Endodermal cell (in vitro differentiated cells): ENCODE results near the gene ILF3. TPM values are rescaled to one million over a fixed set of nuclear protein-coding genes. Genes with fewer than 3 reads are reported as not detected.
A peak's percentile ranks its signal among the peaks of the same experiment; 100 is the strongest.

Experiments used
- DNase-seq: peaks from one replicate; pipeline ENCODE4 v3.0.0-alpha.2; 2017
- H3K27ac ChIP-seq: 2 replicates; pipeline ENCODE4 v1.5.1; 2013; ENCODE audit warnings: mild to moderate bottlenecking, low read depth, low read length, moderate library complexity
- H3K27me3 ChIP-seq: 2 replicates; pipeline ENCODE4 v1.6.1; 2013; ENCODE audit warnings: mild to moderate bottlenecking, low read length, moderate library complexity; ENCODE audit not compliant: insufficient read depth, control insufficient read depth, poor library complexity, severe bottlenecking
- H3K36me3 ChIP-seq: 2 replicates; pipeline ENCODE4 v1.7.0; 2013; ENCODE audit warnings: mild to moderate bottlenecking, low read length, moderate library complexity; ENCODE audit not compliant: control insufficient read depth, insufficient read depth
- H3K4me1 ChIP-seq: one replicate; pipeline ENCODE4 v1.7.0; 2013; ENCODE audit warnings: low read length; ENCODE audit not compliant: control insufficient read depth, insufficient read depth
- H3K4me3 ChIP-seq: 2 replicates; pipeline ENCODE4 v1.5.1; 2013; ENCODE audit warnings: mild to moderate bottlenecking, low read length, moderate library complexity
- H3K9ac ChIP-seq: 2 replicates; pipeline ENCODE4 v1.6.1; 2013; ENCODE audit warnings: mild to moderate bottlenecking, low read length, moderate library complexity; ENCODE audit not compliant: poor library complexity, severe bottlenecking; ENCODE audit errors: extremely low read depth
- H3K9me3 ChIP-seq: 2 replicates; pipeline ENCODE4 v1.6.1; 2013; ENCODE audit warnings: mild to moderate bottlenecking, low read length, moderate library complexity; ENCODE audit not compliant: control insufficient read depth
- H3K27ac Mint-ChIP-seq: 2 replicates; pipeline ENCODE4 v1.8.0; 2020; ENCODE audit warnings: mixed read lengths
- H3K27me3 Mint-ChIP-seq: 2 replicates; pipeline ENCODE4 v1.8.0; 2021; ENCODE audit warnings: mild to moderate bottlenecking, mixed read lengths; ENCODE audit not compliant: insufficient read depth
- H3K36me3 Mint-ChIP-seq: 2 replicates; pipeline ENCODE4 v1.8.0; 2020; ENCODE audit warnings: low read depth, mixed read lengths
- H3K4me1 Mint-ChIP-seq: 2 replicates; pipeline ENCODE4 v1.8.0; 2020; ENCODE audit warnings: mixed read lengths
- H3K4me3 Mint-ChIP-seq: 2 replicates; pipeline ENCODE4 v1.8.0; 2020; ENCODE audit warnings: mild to moderate bottlenecking, moderate library complexity, mixed read lengths
- H3K9me3 Mint-ChIP-seq: 2 replicates; pipeline ENCODE4 v1.8.0; 2020; ENCODE audit warnings: mild to moderate bottlenecking, mixed read lengths
- WGBS, 2 experiments: methylation state at CpG; one replicate each; pipeline versions ENCODE4 v1.1.5 to v1.1.7; 2013; ENCODE audit warnings: missing lambda C conversion rate in 2 of 2, mixed read lengths in 1 of 2; ENCODE audit not compliant: insufficient coverage in 1 of 2, insufficient read length in 1 of 2; 5-methylcytosine and 5-hydroxymethylcytosine counted together
- total RNA-seq, 2 donors: library from RNA; stranded (reverse); fragmentation: NEBNext Ultra II Directional in 1 of 2; extraction: Animal tissue kit (Norgen Biotek cat#: 25700) in 1 of 2; gene quantifications; 2 replicates in 1 of 2; 3 replicates in 1 of 2; pipeline ENCODE4 v1.2.1, GENCODE V29; 2021
- TF ChIP-seq, protein P1 (sequence below): fragments of 200-600 bp; sonication (generic); conservative IDR thresholded peaks from 2 replicates; pipeline ENCODE4 v1.5.0; 2021; ENCODE audit warnings: antibody characterized with exemption, mild to moderate bottlenecking

The ILF3 gene
- total RNA-seq, 2 donors from 2014 or later = 625 to 629 TPM

DNA sequence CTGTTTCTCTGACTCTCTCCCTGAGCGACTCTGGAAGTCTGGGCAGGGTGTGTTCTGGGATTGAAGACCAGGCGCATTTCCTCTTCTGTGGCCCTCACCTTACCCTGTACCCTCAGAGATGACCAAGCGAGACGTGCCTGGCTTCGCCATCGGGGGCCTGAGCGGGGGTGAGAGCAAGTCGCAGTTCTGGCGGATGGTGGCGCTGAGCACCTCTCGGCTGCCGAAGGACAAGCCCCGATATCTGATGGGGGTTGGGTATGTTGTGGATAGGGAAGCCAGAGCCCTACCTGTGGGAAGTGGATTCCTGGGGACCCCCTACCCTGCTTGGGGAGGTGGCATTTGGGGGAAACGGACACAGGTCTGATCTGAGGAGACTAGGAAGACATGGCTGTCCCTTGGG, 57.9 kb downstream of the ILF3 start:
- H3K4me1 ChIP-seq = no peaks in the 10 kb centered on the region
- H3K36me3 Mint-ChIP-seq = peaks cover 17% of the 10 kb centered on the region
- H3K9me3 Mint-ChIP-seq = no peaks in the 10 kb centered on the region
- no peaks in the 10 kb centered on the region for H3K27me3 ChIP-seq
- no peak overlapping the region for H3K27ac ChIP-seq
- H3K4me3 Mint-ChIP-seq = no peak overlapping the region
- no peak overlapping the region for H3K9ac ChIP-seq
- no peaks in the 10 kb centered on the region for H3K9me3 ChIP-seq
- peaks cover 5% of the 10 kb centered on the region for H3K4me1 Mint-ChIP-seq
- TF ChIP-seq, protein P1, sequence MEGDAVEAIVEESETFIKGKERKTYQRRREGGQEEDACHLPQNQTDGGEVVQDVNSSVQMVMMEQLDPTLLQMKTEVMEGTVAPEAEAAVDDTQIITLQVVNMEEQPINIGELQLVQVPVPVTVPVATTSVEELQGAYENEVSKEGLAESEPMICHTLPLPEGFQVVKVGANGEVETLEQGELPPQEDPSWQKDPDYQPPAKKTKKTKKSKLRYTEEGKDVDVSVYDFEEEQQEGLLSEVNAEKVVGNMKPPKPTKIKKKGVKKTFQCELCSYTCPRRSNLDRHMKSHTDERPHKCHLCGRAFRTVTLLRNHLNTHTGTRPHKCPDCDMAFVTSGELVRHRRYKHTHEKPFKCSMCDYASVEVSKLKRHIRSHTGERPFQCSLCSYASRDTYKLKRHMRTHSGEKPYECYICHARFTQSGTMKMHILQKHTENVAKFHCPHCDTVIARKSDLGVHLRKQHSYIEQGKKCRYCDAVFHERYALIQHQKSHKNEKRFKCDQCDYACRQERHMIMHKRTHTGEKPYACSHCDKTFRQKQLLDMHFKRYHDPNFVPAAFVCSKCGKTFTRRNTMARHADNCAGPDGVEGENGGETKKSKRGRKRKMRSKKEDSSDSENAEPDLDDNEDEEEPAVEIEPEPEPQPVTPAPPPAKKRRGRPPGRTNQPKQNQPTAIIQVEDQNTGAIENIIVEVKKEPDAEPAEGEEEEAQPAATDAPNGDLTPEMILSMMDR = peak; percentile 50
- peak overlapping the region; percentile 78 for H3K27ac Mint-ChIP-seq
- no peak overlapping the region for H3K4me3 ChIP-seq
- peak; percentile 81 for DNase-seq
- no peaks in the 10 kb centered on the region for H3K36me3 ChIP-seq
- H3K27me3 Mint-ChIP-seq = no peaks in the 10 kb centered on the region
- 89 to 92% methylated on average over 12 to 14 of the region's 14 CpGs for WGBS, 2 experiments

DNA sequence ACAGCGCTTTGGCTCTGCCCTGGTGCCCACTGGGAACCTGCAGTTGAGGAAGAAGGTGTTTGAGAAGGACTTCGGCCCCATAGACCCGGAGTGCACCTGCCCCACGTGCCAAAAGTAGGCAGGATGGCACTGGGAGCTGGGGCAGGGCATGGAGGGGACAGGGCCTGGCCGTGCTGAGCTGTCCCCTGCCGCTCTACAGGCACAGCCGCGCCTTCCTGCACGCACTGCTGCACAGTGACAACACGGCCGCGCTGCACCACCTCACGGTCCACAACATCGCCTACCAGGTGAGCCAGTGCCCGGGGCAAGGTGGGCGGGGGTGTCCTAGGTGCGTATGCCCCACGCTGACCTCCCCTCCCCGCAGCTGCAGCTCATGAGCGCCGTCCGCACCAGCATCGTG, 58.6 kb downstream of the ILF3 start:
- Histone ChIP-seq H3K27ac (no peak overlapping the region), H3K4me3 (no peak overlapping the region), H3K4me1 (no peaks in the 10 kb centered on the region), H3K27me3 (no peaks in the 10 kb centered on the region), H3K36me3 (no peaks in the 10 kb centered on the region), H3K9ac (no peak overlapping the region), H3K9me3 (no peaks in the 10 kb centered on the region)
- Mint-ChIP-seq H3K27ac (no peak overlapping the region), H3K36me3 (peaks cover 17% of the 10 kb centered on the region), H3K9me3 (no peaks in the 10 kb centered on the region), H3K4me1 (peaks cover 6% of the 10 kb centered on the region), H3K4me3 (no peak overlapping the region), H3K27me3 (no peaks in the 10 kb centered on the region)
- TF ChIP-seq, protein P1 = no peak
- WGBS, 2 experiments = 94 to 95% methylated on average over 22 of the region's 23 CpGs
- DNase-seq = no peak

DNA sequence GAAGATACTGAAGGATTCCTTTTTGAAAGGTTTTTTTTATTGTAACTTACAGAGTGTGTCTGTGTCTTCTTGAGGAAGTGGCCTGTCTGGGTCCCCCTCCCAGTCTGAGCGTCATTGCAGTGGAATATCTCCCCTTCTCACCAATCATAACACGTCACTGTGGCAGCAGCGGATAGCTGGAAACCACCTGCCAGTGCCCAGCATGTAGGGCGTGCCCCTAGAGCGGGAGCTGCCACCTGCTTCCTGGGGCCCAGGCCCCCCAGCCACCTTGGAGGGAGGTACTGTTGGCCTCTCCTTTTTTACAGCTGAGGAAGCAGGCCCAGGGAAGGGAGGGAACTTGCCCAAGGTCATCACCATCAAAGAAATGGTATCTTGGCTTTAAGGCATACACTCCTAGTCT, 59.2 kb downstream of the ILF3 start:
- Mint-ChIP-seq H3K9me3 (no peaks in the 10 kb centered on the region), H3K4me1 (peaks cover 6% of the 10 kb centered on the region), H3K27ac (no peak overlapping the region), H3K4me3 (no peak overlapping the region), H3K27me3 (no peaks in the 10 kb centered on the region), H3K36me3 (peaks cover 17% of the 10 kb centered on the region)
- WGBS, 2 experiments = 98 to 100% methylated on average over 2 to 5 of the region's 5 CpGs
- Histone ChIP-seq H3K9me3 (no peaks in the 10 kb centered on the region), H3K4me1 (no peaks in the 10 kb centered on the region), H3K27me3 (no peaks in the 10 kb centered on the region), H3K4me3 (no peak overlapping the region), H3K36me3 (no peaks in the 10 kb centered on the region), H3K9ac (no peak overlapping the region), H3K27ac (no peak overlapping the region)
- no peak for DNase-seq
- TF ChIP-seq, protein P1 = no peak
